ENCODE data around the gene C5orf63.

GRCh38 chr5:127030259-127031146, 42.8 kb downstream of the C5orf63 start, which contains the start of gene MARCHF3:
- TF ChIP-seq CTCF (IDR thresholded peaks at IDR 0.05; ENCODE audit: borderline replicate concordance, extremely low read depth, low read length, poor library complexity, severe bottlenecking) (no peak), EZH2 (IDR thresholded peaks at IDR 0.05; ENCODE audit: borderline replicate concordance, low read depth, low read length, severe bottlenecking) (no peak)
